Stimulated activated CD4-positive, alpha-beta T cell treated with anti-CD3 and anti-CD28 coated beads, Interleukin-12 subunit alpha, Interleukin-12 subunit beta, amount 100 ng/mL, for 24 hours (primary cell): ENCODE data around the gene SDR42E2.
"Not testable (repeated sequence)": the region's sequence is repeated elsewhere in the genome, so short reads cannot be mapped to it uniquely, and the experiment has no call there.

ENCODE experiments used
- DNase-seq, 2 experiments: peaks; one replicate each; pipeline ENCODE4 v3.0.0-alpha.2; 2020; ENCODE audit warnings: low read depth in 2 of 2

SDR42E2 gene

DNA sequence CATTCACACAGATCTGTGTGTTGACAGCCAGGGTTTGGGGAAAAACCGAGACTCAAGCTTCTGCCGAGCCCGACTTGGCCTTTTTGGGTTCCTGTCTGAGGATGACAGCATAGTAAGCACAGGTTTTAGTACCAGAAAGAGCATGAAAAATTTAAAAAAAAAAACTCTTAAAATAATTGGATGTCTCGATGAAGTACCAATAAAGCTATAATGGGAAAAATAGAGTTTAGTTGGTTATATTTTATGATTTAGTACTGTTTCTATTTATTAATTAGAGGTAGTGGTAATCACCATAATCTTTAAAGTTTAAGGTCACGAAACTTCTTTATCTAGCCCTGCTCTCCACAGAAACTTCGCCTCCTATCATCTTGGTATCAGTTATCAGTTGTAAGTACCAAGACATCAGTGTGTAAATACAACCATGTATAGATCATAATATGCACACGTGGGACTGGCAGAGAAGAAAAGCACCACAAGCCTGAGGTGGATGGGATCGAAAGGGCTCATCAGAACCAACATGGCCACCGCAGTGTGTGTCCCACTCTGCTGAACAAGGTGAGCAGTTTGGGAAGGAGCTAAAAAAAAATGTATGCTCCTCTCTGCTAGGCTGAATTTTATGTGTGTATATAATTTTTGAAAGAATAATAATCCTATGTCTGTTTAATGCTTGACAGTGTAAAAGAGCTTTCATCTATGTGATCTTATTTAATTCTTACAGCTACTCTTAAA, 29.4 kb downstream of the SDR42E2 start:
- no peak for DNase-seq

DNA sequence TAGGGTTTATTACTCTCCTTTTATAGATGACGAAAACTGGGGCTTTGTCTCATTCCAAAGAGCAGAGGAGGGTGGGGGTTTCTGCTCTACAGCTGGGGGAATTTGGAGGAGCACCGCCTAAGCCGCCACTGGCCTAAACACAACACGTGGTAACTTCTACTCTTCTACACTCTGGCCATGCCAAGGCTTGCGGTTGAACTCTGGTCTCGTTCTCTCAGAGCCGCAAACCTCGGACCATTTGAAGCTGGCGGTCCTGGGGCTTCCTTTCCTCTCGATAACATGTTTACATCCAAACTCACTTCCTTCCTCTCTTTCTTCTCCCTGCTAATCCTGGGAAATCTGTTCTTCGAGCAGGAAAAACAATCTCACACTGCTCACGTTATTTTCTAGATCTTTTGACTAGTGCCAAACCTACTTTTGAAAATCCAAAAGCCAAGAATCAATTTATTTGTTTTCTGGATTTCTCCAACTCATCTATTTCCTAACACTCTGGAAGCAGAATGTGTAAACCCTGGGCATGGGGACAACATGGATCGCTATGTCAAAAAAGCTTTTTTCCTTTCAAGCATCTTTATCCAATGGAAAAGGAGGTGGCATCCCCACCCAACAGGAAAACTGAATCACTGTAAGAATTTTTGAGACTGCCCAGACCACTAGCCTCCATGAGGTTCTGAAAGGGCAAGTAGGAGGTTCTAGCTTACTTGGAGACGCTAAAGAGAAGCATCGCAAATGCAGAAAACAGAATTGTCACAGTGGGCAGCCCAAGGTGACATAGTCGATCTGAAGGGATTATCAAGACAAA, 30.2 kb downstream of the SDR42E2 start:
- peak; percentile 39 to 71 for DNase-seq

DNA sequence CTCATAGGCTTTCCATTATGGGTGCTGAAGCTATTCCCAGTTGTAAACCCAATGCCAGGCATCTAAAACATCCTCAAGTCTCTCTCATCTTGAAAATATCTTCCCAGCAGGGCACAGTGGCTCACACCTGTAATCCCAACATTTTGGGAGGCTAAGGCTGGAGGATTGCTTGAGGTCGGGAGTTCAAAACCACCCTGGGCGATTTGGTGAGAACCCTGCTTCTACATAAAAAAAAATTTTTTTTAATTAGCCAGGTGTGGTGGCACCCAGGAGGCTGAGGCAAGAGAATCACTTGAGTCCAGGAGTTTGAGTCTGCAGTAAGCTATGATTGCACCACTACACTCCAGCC, 30.7 kb downstream of the SDR42E2 start:
- DNase-seq: no peak

DNA sequence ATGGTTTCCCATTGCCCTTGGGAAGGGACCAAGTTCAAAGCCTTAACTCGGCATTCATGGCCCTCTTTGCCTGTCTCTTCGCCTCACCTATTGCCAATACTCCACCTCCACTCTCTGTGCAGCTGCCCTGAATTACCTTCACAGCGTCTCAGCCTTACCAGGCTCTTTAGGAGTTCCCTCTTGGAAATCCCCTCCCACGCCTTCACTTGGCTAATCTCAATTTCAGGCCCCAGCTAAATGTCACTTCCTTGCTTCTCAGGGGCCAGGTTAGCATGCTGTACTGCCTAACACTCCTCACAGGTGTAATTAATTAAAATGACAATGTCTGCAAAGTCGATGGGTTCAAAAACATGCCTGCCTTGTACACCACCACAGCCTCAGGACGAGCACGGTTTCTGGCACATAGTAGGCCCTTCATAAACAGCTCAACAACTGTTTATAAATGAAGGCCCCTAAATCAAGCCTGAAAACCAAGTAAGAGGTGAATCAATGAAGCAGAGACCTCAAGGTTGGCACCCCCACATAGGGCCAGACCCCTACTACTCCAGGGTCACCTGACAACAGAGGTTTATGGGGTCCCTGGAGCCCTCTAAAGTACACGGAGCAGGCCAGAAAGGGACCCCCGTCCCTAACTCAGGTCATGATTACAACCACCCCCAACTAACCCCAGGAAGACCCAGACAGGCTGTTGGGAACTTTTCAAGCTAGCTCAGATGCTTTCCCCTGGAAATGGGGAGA, 32.6 kb downstream of the SDR42E2 start:
- DNase-seq: no peak

DNA sequence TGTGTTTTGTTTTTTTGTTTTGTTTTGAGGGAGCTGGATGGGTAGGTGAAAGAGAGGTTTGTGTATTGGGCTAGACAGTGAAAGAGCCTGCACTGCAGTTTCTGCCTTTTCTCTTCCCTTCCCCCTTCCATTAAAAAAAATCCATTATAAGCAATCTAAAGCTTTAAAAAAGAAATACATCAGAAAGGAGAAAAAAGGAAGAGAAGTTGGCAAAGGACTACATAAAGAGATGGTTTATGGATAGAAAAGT, 33.1 kb downstream of the SDR42E2 start:
- DNase-seq: no peak

DNA sequence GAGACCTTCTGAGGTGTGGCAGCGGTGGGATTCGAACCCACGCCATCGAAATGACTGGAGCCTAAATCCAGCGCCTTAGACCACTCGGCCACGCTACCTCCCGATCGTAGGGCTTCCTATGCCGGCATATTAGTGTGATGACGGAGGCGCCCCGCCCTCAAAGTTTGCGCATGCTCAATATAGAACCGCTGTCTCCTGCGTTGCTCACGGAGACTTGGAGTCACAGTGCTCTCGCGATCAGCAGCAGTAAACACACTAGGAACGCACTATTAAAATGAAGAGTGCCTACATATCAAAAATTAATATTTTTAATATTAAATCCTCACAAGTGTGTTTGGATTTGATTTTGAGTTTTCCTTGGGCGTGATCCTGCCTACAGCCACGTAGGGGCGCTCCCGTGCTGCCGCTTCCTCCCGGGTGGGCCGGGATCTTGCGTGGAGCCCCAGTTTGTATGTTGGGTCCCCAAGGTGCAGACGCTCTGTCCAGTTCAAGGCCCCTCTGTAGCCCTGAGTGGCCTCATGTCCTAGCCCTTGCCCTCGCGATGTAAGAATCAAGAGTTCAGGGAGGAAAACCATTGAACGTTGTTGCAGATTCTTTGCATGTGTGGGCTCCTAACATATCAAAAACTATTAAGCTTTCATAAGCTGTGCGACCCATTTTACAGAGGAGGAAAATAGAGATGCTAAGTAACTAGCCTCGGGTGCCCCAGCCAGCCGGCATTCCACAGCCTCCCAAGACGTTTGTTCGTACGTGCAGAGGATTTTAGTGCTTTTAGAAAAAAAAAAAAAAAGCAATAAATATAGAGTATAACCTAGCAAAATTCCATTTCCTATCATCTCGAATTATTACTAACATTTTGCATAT, 33.6 kb downstream of the SDR42E2 start:
- peak; percentile 91 to 94 for DNase-seq

DNA sequence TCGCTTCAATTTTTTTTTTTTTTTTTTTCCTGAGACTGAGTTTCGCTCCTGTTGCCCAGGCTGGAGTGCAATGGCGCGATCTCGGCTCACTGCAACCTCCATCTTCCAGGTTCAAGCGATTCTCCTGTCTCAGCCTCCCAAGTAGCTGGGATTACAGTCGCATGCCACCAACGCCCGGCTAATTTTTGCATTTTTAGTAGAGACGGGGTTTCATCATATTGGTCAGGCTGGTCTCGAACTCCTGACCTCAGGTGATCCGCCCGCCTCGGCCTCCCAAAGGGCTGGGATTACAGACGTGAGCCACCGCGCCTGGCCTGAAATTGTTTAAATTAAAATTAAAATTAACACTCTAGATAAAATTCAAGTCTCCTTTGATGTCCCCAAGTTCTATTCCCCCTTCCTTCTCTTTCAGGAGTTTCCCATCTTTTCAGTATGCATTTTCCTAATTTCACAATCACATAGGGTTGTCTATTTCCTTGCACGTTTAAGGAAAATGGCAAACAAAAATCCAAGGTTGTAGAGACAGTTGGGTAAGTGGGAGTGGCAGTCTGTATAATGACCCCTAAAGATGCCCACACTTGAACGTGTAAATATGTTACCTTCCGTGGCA, 34.4 kb downstream of the SDR42E2 start:
- DNase-seq: not testable (repeated sequence)

DNA sequence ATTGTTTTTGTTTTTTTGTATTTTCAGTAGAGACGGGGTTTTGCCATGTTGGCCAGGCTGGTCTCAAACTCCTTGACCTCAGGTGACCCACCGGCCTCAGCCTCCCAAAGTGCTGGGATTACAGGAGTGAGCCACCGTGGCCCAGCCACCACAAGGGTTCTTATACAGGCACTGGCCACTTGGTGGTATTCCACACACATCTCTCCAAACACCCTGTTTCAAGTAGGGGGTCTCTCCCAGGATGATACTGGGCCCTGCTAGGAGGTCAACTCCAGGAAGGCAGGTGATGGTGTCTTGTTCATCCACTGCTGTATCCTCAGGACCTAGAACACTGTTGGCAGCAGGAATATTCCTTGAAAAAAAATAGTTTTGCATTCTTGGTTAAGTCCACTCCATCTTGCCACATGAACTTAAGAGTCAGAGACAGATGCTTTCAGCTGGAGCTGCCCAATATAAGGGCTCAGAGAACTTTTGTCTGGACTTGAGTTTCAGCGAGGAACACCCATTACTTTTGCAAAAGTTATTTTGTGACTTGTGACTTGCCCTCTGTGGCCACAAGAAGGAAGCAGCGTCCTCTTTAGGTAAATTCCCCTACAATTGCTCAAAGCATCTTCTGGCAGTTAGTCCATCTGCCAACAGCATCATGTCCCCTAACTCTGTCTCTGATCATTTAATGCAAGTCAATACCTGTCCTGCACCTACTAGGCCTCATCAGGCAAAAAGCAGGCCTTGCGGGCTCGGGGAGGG, 36.4 kb downstream of the SDR42E2 start:
- no peak for DNase-seq

DNA sequence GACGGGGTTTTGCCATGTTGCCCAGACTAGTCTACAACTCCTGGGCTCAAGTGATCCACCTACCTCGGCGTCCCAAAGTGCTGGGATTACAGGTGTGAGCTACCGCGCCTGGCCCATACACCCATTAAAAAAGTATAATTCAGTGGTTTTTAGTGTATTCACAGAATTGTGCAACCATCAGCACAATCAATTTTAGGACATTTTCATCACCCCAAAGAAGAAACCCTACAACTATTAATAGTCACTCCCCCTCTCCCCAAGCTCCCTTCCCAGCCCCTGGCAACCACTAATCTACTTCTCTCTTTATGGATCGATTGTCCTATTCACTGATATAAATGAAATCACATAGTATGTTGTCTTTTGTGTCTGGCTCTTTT, 39.9 kb downstream of the SDR42E2 start:
- no peak for DNase-seq

DNA sequence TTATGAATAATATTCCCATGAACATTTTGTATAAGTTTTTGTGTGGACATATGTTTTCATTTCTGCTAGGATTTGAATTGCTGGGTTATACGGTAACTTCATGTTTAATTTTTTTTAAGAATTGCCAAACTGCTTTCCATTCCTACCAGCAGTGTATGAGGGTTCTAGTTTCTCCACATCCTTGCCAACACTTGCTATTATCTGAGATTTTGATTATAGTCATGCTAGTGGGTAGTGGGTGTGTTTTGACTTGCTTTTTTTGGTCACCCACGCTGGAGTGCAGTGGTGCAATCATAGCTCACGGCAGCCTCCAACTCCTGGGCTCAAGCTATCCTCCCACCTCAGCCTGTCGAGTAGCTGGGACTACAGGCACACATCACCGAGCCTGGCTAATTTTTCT, 40.8 kb downstream of the SDR42E2 start:
- no peak for DNase-seq

DNA sequence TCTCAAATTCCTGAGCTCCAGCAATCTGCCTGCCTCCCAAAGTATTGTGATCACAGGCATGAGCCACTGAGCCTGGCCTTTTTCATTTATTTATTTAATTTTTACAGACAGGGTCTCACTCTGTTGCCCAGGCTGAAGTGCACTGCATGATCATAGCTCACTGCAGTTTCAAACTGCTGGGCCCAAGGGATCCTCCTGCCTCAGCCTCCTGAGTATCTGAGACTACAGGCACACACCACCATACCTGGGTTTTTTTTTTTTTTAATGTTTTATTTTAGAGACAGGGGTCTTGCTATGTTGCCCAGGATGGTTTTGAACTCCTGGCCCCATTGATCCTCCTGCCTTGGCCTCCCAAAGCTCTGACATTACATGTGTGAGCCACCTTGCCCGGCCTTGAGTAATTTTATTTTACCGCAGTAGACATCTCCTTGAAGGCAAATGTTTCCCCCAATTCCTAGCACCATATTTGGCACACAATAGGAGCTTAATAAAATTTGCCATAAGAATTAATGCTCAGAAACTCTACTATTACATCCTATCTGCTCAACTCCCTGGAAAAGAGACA, 41.9 kb downstream of the SDR42E2 start:
- no peak for DNase-seq

DNA sequence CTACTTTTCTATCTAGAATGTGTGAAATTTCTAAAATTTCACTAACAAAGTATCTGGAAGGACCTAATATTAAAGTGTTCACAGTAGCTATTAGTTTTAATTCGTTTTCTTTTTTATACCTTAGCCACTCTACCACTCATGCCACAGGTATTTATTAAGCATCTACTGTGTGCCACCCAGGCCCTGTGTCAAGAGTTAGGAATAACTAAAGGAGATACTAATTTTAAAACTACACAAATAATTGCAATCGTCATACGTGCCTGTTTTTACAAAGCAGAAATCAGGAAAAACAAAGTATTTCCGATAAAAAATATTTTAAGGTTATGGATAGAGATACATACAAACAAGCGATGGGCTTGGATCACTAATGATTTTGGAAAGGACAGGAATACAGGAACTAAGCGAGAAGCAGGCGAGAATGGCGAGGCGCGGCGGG, 43.3 kb downstream of the SDR42E2 start:
- no peak for DNase-seq

DNA sequence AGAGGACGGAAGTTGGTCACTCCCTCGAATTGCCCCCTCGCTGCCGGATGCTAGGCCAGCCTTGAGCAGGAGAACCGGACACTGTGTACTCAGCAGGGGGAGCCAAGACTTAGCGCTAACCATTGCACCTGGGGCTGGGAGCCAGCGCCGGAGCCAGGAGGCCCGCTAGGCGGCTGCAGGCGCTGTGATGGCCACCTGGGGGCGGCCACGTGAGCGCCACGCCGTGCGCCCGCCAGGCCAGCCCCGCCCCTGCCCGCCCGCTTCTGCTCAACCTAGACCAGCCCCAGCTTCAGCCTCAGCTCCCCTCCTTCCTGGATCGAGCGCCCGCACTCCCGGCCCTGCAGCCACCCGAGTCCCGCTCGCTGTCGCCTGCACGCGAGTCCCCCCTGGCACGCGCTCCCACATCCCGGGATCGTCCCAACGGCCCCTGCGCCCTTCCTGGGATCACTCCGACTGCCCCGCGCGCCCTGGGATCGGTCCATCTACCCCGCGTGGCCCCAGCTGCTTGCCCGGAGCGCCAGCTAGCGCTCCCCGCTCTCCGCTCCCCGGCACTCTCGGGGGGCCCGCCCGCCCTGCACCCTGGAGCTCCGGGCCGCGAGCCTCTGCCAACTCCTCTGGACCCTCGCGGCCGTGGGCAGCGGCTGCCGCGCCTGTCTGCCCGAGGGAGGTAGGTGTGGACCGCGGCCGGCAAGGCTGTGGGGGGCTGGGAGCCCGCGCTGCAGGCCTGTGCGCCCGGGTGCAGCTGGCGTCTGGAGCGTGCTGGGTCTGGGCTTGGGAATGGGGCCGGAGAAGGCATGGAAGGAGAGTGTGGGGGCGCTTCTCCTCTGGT, 43.9 kb downstream of the SDR42E2 start, which contains the start of gene EEF2K:
Gene EEF2K, plus strand, starts transcription at position 266 of the 829 bp plus-strand sequence. CDS start 19,452 bp downstream, outside the sequence.
- peak; percentile 77 to 86 for DNase-seq

DNA sequence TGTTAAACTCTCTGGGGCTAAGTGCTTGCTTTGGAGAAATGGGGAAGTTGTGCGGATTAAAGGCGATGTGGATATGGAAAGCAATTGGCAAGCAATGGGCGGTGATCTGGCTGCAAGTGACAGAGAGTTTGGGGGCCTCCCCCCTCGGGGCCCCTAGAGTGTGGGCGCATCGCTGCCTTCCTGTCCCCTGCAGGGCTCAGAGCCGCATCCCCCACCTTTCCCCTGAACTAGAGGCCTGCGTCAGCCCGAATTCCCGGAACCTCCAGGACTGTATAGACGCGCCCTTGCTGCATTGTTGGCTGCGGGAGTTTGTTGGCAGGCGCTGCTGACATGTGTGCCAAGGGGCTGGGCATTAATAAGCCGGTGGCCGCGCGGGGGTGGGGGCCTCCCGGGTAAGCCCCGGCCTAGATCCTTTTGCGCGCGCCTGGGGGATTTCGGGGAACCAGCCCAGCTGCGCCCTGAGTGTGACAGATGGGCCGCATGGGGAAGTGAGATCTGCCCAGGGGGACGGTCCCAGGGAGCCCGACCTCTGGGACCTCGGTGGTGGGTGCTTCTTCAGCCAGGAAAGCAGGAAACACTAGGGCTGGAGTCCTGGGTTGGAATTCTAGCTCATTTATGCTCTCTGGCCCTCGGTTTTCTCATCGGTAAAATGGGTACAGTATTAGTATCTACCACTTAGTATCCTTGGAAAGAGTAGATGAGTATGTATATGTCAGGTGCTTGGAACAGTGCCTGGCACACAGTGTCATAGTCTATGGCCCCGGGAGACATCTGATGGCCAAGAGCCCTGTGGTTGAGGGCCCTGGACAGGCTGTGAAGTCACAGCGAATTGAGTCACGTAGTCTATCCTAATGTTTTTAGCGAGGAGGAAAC, 44.8 kb downstream of the SDR42E2 start:
- peak; percentile 41 to 63 for DNase-seq

DNA sequence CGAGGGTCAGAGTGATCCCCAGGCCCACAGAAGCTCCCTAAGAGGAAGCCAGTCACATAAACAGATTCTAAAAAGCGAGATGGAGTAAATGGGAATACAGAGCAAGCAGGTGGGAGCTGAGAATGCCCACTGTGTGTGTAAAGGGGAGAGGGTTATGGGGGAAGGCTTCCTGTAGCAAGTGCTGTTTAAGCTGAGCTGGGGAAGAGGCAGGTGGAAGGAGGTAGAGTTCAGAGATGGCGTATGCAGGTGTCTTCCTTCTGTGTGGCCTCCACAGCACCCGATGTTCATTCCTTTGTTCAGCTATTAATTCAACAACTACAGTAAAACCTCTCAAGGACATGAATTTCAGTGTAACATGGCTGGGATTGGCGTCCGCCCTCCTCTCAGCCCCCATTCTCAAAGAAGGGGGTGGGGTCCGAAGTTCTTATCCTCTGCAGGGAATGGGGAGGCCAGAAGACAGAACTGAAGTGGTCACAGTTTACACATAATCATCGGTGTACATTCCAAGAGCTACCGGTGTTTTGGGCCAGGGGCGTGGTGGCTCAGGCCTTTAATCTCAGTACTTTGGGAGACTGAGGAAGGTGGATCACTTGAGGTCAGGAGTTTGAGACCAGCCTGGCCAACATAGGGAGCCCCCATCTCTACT, 45.5 kb downstream of the SDR42E2 start:
- DNase-seq: no peak

DNA sequence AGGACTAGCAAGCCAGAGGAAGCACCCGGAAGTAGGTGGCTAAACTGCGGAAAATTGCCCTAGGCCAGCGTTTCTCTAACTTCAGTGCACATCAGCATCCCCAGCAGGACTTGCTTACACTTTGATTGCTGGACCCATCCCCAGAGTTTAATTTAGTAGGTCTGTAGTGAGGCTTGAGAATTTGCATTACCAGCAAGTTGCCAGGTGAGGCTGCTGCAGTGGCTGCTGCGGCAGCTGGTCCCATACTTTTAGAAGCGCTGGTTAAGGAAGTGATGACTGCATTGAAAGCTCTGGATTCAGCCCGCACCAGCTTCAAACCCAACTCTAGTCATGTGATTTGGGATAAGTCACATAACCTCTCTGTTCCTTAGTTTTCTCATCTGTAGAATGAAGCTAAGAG, 48.0 kb downstream of the SDR42E2 start:
- DNase-seq: no peak

DNA sequence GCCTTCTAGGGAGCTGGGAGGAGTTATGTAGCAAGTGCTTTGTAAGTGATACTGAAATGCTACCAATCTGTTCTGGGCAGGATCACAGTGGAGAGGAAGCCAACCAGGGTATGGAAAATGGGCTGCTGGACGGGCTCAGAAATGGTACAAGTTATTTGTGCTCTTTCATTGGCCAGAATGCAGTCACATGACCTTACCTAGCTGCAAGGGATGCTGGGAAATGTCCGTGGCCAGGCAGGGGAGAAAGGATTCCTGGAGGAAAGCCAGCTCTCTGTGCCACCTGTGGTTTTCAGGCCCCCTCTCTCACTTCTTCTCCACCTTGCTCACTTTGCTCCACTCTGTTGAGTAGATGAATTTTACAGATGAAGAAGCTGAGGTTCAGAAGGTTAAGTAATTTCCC, 48.5 kb downstream of the SDR42E2 start:
- DNase-seq: no peak

DNA sequence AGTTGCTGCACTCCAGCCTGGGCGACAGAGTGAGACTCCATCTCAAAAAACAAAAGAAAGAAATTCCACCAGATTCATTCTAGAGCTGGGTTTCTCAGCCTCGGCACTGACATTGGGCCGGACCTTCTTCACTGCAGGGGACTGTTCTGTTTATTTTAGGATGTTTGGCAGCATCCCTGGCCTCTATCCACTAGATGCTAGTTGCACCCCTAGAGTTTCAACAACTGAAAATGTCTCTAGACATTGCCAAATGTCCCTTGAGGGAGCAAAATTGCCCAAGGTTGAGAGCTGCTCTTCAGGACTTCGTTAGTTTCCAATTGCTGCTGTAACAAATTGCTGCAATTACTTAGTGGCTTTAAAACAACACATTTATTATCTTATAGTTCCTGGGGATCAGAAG, 50.9 kb downstream of the SDR42E2 start:
- DNase-seq: no peak
